WERI-Rb-1 (cell line): ENCODE measurements around the gene AFDN.

Experiments used
- DNase-seq: peaks from one replicate; pipeline ENCODE4 v3.0.0-alpha.2; 2020
- H3K27ac ChIP-seq: fragments of 250-450 bp; sonication (Bioruptor Pico); 2 replicates; pipeline ENCODE4 v1.5.1; 2020; ENCODE audit warnings: mild to moderate bottlenecking, moderate library complexity
- H3K27me3 ChIP-seq: fragments of 250-450 bp; sonication (Bioruptor Pico); 2 replicates; pipeline ENCODE4 v1.5.1; 2021; ENCODE audit warnings: mild to moderate bottlenecking, low read depth, moderate library complexity; ENCODE audit not compliant: insufficient read depth, severe bottlenecking
- H3K36me3 ChIP-seq: fragments of 250-450 bp; sonication (Bioruptor Pico); 2 replicates; pipeline ENCODE4 v1.5.1; 2020; ENCODE audit warnings: mild to moderate bottlenecking, moderate library complexity
- H3K4me3 ChIP-seq: 2 replicates; pipeline ENCODE4 v1.5.1; 2011; ENCODE audit warnings: low read depth, mild to moderate bottlenecking, control low read depth, low read length
- H3K9me3 ChIP-seq: fragments of 250-450 bp; sonication (Bioruptor Pico); 2 replicates; pipeline ENCODE4 v1.5.1; 2021; ENCODE audit warnings: mild to moderate bottlenecking, moderate library complexity; ENCODE audit not compliant: severe bottlenecking
- TF ChIP-seq, protein P1 (sequence below): IDR thresholded peaks from 2 replicates; pipeline ENCODE4 v1.5.1; 2011; ENCODE audit warnings: low read depth, mild to moderate bottlenecking, control low read depth, inconsistent platforms, low read length

The AFDN gene, protein sequence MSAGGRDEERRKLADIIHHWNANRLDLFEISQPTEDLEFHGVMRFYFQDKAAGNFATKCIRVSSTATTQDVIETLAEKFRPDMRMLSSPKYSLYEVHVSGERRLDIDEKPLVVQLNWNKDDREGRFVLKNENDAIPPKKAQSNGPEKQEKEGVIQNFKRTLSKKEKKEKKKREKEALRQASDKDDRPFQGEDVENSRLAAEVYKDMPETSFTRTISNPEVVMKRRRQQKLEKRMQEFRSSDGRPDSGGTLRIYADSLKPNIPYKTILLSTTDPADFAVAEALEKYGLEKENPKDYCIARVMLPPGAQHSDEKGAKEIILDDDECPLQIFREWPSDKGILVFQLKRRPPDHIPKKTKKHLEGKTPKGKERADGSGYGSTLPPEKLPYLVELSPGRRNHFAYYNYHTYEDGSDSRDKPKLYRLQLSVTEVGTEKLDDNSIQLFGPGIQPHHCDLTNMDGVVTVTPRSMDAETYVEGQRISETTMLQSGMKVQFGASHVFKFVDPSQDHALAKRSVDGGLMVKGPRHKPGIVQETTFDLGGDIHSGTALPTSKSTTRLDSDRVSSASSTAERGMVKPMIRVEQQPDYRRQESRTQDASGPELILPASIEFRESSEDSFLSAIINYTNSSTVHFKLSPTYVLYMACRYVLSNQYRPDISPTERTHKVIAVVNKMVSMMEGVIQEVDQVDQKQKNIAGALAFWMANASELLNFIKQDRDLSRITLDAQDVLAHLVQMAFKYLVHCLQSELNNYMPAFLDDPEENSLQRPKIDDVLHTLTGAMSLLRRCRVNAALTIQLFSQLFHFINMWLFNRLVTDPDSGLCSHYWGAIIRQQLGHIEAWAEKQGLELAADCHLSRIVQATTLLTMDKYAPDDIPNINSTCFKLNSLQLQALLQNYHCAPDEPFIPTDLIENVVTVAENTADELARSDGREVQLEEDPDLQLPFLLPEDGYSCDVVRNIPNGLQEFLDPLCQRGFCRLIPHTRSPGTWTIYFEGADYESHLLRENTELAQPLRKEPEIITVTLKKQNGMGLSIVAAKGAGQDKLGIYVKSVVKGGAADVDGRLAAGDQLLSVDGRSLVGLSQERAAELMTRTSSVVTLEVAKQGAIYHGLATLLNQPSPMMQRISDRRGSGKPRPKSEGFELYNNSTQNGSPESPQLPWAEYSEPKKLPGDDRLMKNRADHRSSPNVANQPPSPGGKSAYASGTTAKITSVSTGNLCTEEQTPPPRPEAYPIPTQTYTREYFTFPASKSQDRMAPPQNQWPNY (N-terminal part only)

DNA sequence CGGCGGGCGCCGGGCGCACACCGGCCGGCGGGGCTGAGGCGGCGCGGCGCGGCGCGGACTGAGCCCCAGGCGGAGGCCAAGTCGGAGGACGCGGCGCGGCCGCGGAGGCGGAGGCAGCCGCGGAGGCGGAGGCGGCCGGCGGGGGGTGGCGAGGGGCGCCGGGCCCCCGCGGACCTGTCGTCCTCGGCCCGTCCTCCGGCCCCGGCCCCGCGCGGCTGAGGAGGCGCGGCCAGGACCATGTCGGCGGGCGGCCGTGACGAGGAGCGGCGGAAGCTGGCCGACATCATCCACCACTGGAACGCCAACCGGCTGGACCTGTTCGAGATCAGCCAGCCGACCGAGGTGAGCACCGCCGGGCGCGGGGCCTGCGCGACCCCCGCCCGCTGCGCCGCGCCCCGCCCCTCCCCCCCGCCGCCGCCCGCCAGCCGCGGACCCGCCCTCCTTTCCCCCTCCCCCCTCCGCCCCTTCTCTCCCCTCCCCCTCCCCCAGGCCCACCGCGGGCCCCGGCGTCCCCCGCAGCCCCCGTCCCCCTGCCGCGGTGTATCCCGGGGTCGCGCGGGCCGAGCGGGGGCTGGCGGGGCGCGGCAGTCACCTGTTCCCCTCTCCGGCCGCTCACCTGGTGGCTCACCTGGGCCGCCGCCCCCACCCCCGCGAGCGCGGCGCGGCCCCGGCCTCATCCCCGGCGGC is at the start of gene AFDN:
Gene AFDN (plus strand): TSS at position 16 of the 687 bp plus-strand sequence. CDS start 222 bp downstream, at position 238.
- Histone ChIP-seq H3K27me3 (no peaks in the 10 kb centered on the region), H3K27ac (peak within 1 kb of the TSS; percentile 84), H3K4me3 (peak within 1 kb of the TSS; percentile 98)

DNA sequence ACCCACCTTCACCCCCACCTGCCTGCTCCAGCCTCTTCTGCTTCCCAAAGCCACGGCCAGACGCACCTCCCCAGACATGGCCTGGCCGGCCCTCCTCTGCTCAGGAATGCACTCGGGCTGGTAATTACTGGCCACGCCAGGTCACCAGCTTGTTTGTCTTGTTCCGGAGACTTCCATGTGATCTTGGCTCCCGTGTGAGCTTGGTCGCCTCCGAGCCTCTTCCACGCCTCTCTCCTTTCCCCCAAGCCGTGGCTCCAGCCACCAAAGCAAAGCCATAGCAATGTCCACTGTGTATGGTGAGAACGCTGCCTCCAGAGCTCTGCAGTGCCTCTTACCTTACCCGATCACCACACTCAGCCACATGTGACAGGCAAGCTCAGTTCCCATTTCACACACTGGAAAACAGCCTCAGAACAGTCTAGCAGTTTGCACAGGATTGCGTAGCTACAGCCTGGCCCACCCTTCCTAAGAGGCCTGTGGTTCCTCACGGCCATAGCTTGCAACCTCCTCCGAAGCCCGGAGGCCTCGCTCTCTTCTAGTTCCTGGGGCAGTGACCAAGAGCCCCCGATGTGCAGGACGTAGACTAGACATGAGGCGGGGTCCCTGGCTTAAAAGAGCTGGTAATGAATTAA is 48.1 kb upstream of the AFDN start:
- H3K4me3 ChIP-seq = no peak overlapping the region
- no peak overlapping the region for H3K27ac ChIP-seq
- DNase-seq = no peak
- no peaks in the 10 kb centered on the region for H3K36me3 ChIP-seq
- TF ChIP-seq, protein P1, sequence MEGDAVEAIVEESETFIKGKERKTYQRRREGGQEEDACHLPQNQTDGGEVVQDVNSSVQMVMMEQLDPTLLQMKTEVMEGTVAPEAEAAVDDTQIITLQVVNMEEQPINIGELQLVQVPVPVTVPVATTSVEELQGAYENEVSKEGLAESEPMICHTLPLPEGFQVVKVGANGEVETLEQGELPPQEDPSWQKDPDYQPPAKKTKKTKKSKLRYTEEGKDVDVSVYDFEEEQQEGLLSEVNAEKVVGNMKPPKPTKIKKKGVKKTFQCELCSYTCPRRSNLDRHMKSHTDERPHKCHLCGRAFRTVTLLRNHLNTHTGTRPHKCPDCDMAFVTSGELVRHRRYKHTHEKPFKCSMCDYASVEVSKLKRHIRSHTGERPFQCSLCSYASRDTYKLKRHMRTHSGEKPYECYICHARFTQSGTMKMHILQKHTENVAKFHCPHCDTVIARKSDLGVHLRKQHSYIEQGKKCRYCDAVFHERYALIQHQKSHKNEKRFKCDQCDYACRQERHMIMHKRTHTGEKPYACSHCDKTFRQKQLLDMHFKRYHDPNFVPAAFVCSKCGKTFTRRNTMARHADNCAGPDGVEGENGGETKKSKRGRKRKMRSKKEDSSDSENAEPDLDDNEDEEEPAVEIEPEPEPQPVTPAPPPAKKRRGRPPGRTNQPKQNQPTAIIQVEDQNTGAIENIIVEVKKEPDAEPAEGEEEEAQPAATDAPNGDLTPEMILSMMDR = no peak
- no peaks in the 10 kb centered on the region for H3K9me3 ChIP-seq
- no peaks in the 10 kb centered on the region for H3K27me3 ChIP-seq

More for the DNA sequence above, at the start of gene AFDN:
- Histone ChIP-seq H3K9me3 (no peaks in the 10 kb centered on the region), H3K36me3 (no peaks in the 10 kb centered on the region; the same call in none of the 2 replicates)
- peak; percentile 30 for DNase-seq
- TF ChIP-seq, protein P1 = no peak

DNA sequence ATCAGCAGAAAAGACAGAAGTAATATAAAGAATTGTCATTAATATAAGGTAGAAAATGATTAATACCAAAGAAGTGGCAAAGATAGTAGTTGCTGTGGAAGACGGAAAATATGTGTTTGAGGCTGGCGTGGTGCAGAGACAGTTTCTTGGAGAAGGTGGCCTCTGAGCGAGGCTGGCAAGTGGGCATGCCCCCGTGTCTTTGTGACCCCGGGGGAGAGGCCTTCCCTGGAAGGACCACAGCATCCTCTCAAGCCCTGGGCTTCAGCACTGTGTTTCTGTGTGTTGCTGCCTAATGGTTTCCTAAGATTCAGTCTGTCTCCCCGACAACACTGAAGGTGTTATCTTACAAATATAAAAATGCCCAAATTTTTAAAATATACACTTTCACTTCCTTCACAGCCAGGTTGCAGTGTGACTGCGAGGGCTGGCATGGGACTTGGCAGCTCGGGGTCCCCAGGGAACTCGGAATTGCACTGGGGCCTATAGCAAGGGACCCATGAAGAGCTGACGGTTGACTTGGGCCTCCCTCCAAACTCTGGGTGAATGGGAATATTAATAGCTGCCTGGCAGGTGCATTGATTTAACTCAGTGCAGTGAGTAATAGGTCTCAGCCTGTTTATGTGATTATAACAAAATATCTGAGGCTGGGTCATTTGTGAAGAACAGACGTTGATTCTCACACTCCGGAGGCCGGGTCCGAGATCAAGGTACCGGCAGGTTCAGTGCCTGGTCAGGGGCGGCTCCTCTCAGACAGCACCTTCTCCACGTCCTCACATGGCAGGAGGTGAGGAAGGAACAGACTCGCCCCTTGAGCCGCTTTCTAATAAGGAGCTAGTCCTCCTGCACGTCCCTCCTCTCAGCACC is 47.4 kb upstream of the AFDN start:
- no peak overlapping the region for H3K27ac ChIP-seq

DNA sequence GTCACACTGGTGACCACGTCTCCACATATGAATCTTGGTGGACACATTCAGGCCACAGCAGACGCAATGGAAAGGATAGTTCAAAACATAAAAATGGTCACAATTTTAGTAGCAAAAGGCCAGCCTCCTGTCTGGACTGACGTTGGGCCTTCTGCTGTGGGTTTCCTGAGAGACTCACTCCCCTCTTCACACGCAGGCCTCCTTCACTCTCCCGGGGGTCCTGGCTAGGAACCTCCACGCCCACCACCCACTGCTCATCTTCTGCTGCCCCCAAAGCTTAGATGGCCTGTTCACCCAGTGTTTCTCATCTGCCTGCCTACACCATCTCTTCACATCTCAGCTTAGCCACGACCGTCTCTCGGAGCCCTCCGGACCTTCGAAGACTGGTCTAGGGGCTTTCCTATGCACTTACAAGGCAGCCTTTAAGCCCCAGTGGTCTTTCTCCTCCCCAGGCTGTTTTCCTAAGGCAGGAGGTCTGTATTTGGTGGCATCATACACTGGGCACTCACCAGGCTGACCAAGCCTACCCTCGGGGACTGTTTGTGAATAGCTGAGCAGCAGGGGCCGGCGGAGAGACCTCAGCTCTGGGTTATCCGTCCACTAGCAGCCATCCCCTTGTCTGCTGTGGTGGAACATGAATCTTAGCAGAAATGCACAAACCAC is 46.6 kb upstream of the AFDN start:
- no peaks in the 10 kb centered on the region for H3K9me3 ChIP-seq
- no peaks in the 10 kb centered on the region for H3K27me3 ChIP-seq
- no peaks in the 10 kb centered on the region for H3K36me3 ChIP-seq
- no peak overlapping the region for H3K4me3 ChIP-seq
- TF ChIP-seq, protein P1 = no peak
- H3K27ac ChIP-seq = no peak overlapping the region
- no peak for DNase-seq

More for the DNA sequence above, 47.4 kb upstream of the AFDN start:
- H3K4me3 ChIP-seq = no peak overlapping the region
- H3K9me3 ChIP-seq = no peaks in the 10 kb centered on the region
- no peak for DNase-seq
- H3K27me3 ChIP-seq = no peaks in the 10 kb centered on the region
- H3K36me3 ChIP-seq = no peaks in the 10 kb centered on the region
- TF ChIP-seq, protein P1 = no peak
